ENCODE results near the gene SLC13A3.

SLC13A3 gene

GRCh38 chr20:46512943-46513844 is 138.1 kb downstream of the SLC13A3 start, which contains the start of gene ZNF334:
Gene ZNF334, minus strand, starts transcription at chr20:46513559. Its CDS starts 1,457 bp downstream, at chr20:46512102.
- H3K9me2 ChIP-seq (ENCODE audit: low read depth, low read length) = no peaks in the 10 kb centered on the region
- no peak within 1 kb of the TSS for H3K27ac ChIP-seq (ENCODE audit: low read depth, low read length, poor library complexity, severe bottlenecking)
- H3K36me3 ChIP-seq (ENCODE audit: insufficient read depth, low read length) = no peaks in the 10 kb centered on the region
- H4K20me1 ChIP-seq (ENCODE audit: insufficient read depth, low read length) = no peaks in the 10 kb centered on the region
- no peaks in the 10 kb centered on the region for H3K9me3 ChIP-seq (ENCODE audit: low read length)
- no peak within 1 kb of the TSS for H3K9ac ChIP-seq (ENCODE audit: low read length)
- H3K4me1 ChIP-seq (ENCODE audit: insufficient read depth, low read length, severe bottlenecking) = no peaks in the 10 kb centered on the region
- no peaks in the 10 kb centered on the region for H3F3A ChIP-seq (ENCODE audit: insufficient read depth, low read length)
- no peak within 1 kb of the TSS for H3K4me2 ChIP-seq (ENCODE audit: low read length)
- TF ChIP-seq EZH2 (IDR thresholded peaks at IDR 0.05; ENCODE audit: borderline replicate concordance, low read length) = no peak
- TF ChIP-seq, protein P1, sequence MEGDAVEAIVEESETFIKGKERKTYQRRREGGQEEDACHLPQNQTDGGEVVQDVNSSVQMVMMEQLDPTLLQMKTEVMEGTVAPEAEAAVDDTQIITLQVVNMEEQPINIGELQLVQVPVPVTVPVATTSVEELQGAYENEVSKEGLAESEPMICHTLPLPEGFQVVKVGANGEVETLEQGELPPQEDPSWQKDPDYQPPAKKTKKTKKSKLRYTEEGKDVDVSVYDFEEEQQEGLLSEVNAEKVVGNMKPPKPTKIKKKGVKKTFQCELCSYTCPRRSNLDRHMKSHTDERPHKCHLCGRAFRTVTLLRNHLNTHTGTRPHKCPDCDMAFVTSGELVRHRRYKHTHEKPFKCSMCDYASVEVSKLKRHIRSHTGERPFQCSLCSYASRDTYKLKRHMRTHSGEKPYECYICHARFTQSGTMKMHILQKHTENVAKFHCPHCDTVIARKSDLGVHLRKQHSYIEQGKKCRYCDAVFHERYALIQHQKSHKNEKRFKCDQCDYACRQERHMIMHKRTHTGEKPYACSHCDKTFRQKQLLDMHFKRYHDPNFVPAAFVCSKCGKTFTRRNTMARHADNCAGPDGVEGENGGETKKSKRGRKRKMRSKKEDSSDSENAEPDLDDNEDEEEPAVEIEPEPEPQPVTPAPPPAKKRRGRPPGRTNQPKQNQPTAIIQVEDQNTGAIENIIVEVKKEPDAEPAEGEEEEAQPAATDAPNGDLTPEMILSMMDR (IDR thresholded peaks at IDR 0.05; ENCODE audit: low read length) = no peak
- no peak within 1 kb of the TSS for H2AFZ ChIP-seq (ENCODE audit: low read length)
- no peaks in the 10 kb centered on the region for H3K27me3 ChIP-seq (ENCODE audit: insufficient read depth, low read length)
- H3K4me3 ChIP-seq (ENCODE audit: low read depth, low read length, poor library complexity, severe bottlenecking) = no peak within 1 kb of the TSS
- no peaks in the 10 kb centered on the region for H3K79me2 ChIP-seq (ENCODE audit: insufficient read depth, low read length)

DNA sequence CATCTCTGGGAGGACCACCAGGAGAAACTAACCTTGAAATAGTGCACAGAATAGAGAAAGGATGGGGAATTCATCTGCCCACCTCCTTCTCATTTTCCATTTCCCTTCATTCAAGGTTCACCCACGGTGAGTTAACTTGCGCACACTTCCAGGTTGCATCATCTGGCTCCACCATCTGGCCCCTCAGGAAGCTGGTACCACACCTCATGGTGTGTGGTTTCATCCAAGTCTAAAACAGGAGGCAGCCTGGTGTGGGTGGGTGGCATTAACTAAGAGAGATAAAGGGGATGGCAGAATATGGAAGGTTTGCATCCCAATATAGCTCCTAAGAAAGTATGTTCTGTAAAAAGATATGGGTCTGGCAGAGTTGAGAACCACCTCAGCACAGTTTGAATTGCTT is 141.7 kb downstream of the SLC13A3 start:
- no peaks in the 10 kb centered on the region for H3K36me3 ChIP-seq (ENCODE audit: insufficient read depth, low read length)

More for the DNA sequence above, 141.7 kb downstream of the SLC13A3 start:
- no peaks in the 10 kb centered on the region for H3K9me3 ChIP-seq (ENCODE audit: low read length)
- H3K27me3 ChIP-seq (ENCODE audit: insufficient read depth, low read length) = no peaks in the 10 kb centered on the region
- no peak overlapping the region for H3K9ac ChIP-seq (ENCODE audit: low read length)
- H3K27ac ChIP-seq (ENCODE audit: low read depth, low read length, poor library complexity, severe bottlenecking) = no peak overlapping the region
- H3K4me2 ChIP-seq (ENCODE audit: low read length) = no peak overlapping the region
- H2AFZ ChIP-seq (ENCODE audit: low read length) = no peak overlapping the region
- H3F3A ChIP-seq (ENCODE audit: insufficient read depth, low read length) = no peaks in the 10 kb centered on the region
- no peaks in the 10 kb centered on the region for H3K79me2 ChIP-seq (ENCODE audit: insufficient read depth, low read length)
- H3K4me3 ChIP-seq (ENCODE audit: low read depth, low read length, poor library complexity, severe bottlenecking) = no peak overlapping the region
- TF ChIP-seq, protein P1 (IDR thresholded peaks at IDR 0.05; ENCODE audit: low read length) = no peak
- TF ChIP-seq EZH2 (IDR thresholded peaks at IDR 0.05; ENCODE audit: borderline replicate concordance, low read length) = no peak
- H3K4me1 ChIP-seq (ENCODE audit: insufficient read depth, low read length, severe bottlenecking) = no peaks in the 10 kb centered on the region
- no peaks in the 10 kb centered on the region for H3K9me2 ChIP-seq (ENCODE audit: low read depth, low read length)
- no peaks in the 10 kb centered on the region for H4K20me1 ChIP-seq (ENCODE audit: insufficient read depth, low read length)

Measured in OCI-LY1 (cell line).